Neuronal stem cell (in vitro differentiated cells): Measurements from ENCODE around the gene OR9G1.
"Not testable (repeated sequence)": the region's sequence is repeated elsewhere in the genome, so short reads cannot be mapped to it uniquely, and the experiment has no call there.

Experiments
- DNase-seq: peaks from one replicate; pipeline ENCODE4 v3.0.0-alpha.2; 2013; ENCODE audit warnings: low spot score
- H2AFZ ChIP-seq: one replicate; pipeline ENCODE4 v1.6.1; 2013; ENCODE audit warnings: mild to moderate bottlenecking, low read length, inconsistent platforms
- H2AK5ac ChIP-seq: 2 replicates; pipeline ENCODE4 v1.6.1; 2013; ENCODE audit warnings: low read depth, mild to moderate bottlenecking, inconsistent platforms, low read length, moderate library complexity, mixed read lengths
- H2BK120ac ChIP-seq: 2 replicates; pipeline ENCODE4 v1.6.1; 2013; ENCODE audit warnings: low read depth, mild to moderate bottlenecking, inconsistent platforms, low read length, moderate library complexity, mixed read lengths
- H2BK12ac ChIP-seq: one replicate; pipeline ENCODE4 v1.6.1; 2013; ENCODE audit warnings: low read length, inconsistent platforms
- H2BK15ac ChIP-seq: 2 replicates; pipeline ENCODE4 v1.6.1; 2013; ENCODE audit warnings: mild to moderate bottlenecking, low read length, inconsistent platforms, mixed read lengths
- H2BK5ac ChIP-seq: one replicate; pipeline ENCODE4 v1.6.1; 2013; ENCODE audit warnings: inconsistent platforms, mild to moderate bottlenecking, low read length, moderate library complexity
- H3K14ac ChIP-seq: one replicate; pipeline ENCODE4 v1.6.1; 2013; ENCODE audit warnings: low read length, inconsistent platforms
- H3K18ac ChIP-seq: 2 replicates; pipeline ENCODE4 v1.6.1; 2013; ENCODE audit warnings: low read length, inconsistent platforms
- H3K23ac ChIP-seq: 2 replicates; pipeline ENCODE4 v1.6.1; 2013; ENCODE audit warnings: low read depth, mild to moderate bottlenecking, mixed read lengths, low read length, inconsistent platforms; ENCODE audit not compliant: poor library complexity
- H3K27ac ChIP-seq: replicated peaks from 3 replicates; pipeline ENCODE4 v1.5.1; 2013; ENCODE audit warnings: low read length, inconsistent platforms
- H3K27me3 ChIP-seq, 3 experiments: 2 replicates each; pipeline ENCODE4 v1.6.1; 2013; ENCODE audit warnings: low read length in 3 of 3, mild to moderate bottlenecking in 2 of 3, inconsistent platforms in 1 of 3, low read depth in 1 of 3, mixed read lengths in 1 of 3, moderate library complexity in 1 of 3; ENCODE audit not compliant: control insufficient read depth in 3 of 3, insufficient read depth in 3 of 3
- H3K36me3 ChIP-seq, 2 donors: replicated peaks in 1 of 2; 2 replicates each; pipeline ENCODE4 v1.6.1; 2013; ENCODE audit warnings: low read length in 2 of 2; ENCODE audit not compliant: control insufficient read depth in 2 of 2, insufficient read depth in 2 of 2
- H3K4ac ChIP-seq: 2 replicates; pipeline ENCODE4 v1.6.1; 2013; ENCODE audit warnings: inconsistent platforms, mild to moderate bottlenecking, low read length, moderate library complexity
- H3K4me1 ChIP-seq, 2 donors: 1 replicate in 1 of 2; 2 replicates in 1 of 2; pipeline ENCODE4 v1.6.1; 2013; ENCODE audit warnings: low read length in 2 of 2, low read depth in 1 of 2; ENCODE audit not compliant: control insufficient read depth in 2 of 2, insufficient read depth in 1 of 2
- H3K4me2 ChIP-seq: one replicate; pipeline ENCODE4 v1.6.1; 2013; ENCODE audit warnings: mild to moderate bottlenecking, low read length, inconsistent platforms; ENCODE audit not compliant: insufficient read depth, poor library complexity, severe bottlenecking
- H3K4me3 ChIP-seq, 2 donors: 2 replicates each; pipeline ENCODE4 v1.5.1; 2013; ENCODE audit warnings: low read length in 2 of 2, mild to moderate bottlenecking in 2 of 2, inconsistent platforms in 1 of 2, moderate library complexity in 1 of 2
- H3K79me1 ChIP-seq: one replicate; pipeline ENCODE4 v1.6.1; 2013; ENCODE audit warnings: low read depth, mild to moderate bottlenecking, inconsistent platforms, low read length, moderate library complexity
- H3K9ac ChIP-seq: one replicate; pipeline ENCODE4 v1.6.1; 2013; ENCODE audit warnings: mild to moderate bottlenecking, low read depth, low read length, inconsistent platforms; ENCODE audit not compliant: poor library complexity
- H3K9me3 ChIP-seq, 2 donors: replicated peaks in 1 of 2; 2 replicates each; pipeline versions ENCODE3 to v1.6.1; 2013; ENCODE audit warnings: low read length in 2 of 2, mild to moderate bottlenecking in 2 of 2, inconsistent platforms in 1 of 2, low read depth in 1 of 2, mixed read lengths in 1 of 2, moderate library complexity in 1 of 2; ENCODE audit not compliant: control insufficient read depth in 2 of 2, insufficient read depth in 1 of 2
- H4K8ac ChIP-seq: one replicate; pipeline ENCODE4 v1.6.1; 2013; ENCODE audit warnings: low read depth, mild to moderate bottlenecking, inconsistent platforms, low read length, moderate library complexity
- H4K91ac ChIP-seq: one replicate; pipeline ENCODE4 v1.6.1; 2013; ENCODE audit warnings: low read length, low read depth, mild to moderate bottlenecking, inconsistent platforms; ENCODE audit not compliant: poor library complexity
- WGBS, 2 donors: extraction: QIAGEN DNeasy Blood & Tissue Kit; methylation state at CpG; one replicate each; pipeline ENCODE4 v1.1.7; 2013; ENCODE audit warnings: missing lambda C conversion rate in 2 of 2, mixed read lengths in 1 of 2; ENCODE audit not compliant: insufficient read length in 2 of 2, insufficient replicate concordance in 1 of 2; ENCODE audit errors: extremely low coverage in 2 of 2; 5-methylcytosine and 5-hydroxymethylcytosine counted together

Gene OR9G1

DNA sequence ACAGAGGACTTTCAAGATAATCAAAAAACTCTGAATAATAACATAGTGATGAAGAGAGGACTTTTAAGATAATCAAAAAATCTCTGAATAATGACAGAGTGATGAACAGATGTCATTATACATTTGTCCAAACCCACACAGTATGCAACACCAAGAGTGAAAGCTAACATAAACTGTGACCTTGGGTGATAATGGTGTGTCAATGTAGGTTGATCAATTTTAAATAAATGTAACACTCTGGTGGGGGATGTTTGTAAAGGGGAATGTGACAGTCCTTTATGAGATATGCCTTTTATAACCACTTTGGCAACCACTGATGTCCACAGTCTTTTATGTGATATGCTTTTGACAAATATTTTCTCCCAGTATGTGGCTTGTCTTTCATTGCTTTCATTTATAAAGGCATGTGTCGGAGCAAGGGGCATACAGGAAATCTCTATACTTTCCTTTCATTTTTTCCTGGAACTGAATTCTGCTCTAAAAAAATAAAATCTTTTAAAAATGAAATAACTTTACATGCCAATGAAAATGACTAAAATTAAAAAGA lies 10.3 kb upstream of the OR9G1 start:
- Histone ChIP-seq H3K79me1 (no peaks in the 10 kb centered on the region), H4K8ac (no peak overlapping the region), H2AK5ac (no peak overlapping the region), H2BK12ac (no peak overlapping the region), H3K9ac (no peak overlapping the region), H3K4me3 (no peak overlapping the region), H3K4me2 (no peak overlapping the region), H3K9me3 (no peaks in the 10 kb centered on the region), H2BK120ac (no peak overlapping the region), H3K23ac (no peak overlapping the region), H3K4me1 (no peaks in the 10 kb centered on the region), H3K18ac (no peak overlapping the region), H3K36me3 (no peaks in the 10 kb centered on the region), H2AFZ (no peak overlapping the region), H4K91ac (no peak overlapping the region), H3K27ac (no peak overlapping the region), H2BK15ac (no peak overlapping the region), H3K27me3 (no peaks in the 10 kb centered on the region), H3K14ac (no peak overlapping the region), H2BK5ac (no peak overlapping the region), H3K4ac (no peak overlapping the region)
- DNase-seq = no peak
- no CpG with 5 or more reads among the region's 1 CpG for WGBS, 2 donors

DNA sequence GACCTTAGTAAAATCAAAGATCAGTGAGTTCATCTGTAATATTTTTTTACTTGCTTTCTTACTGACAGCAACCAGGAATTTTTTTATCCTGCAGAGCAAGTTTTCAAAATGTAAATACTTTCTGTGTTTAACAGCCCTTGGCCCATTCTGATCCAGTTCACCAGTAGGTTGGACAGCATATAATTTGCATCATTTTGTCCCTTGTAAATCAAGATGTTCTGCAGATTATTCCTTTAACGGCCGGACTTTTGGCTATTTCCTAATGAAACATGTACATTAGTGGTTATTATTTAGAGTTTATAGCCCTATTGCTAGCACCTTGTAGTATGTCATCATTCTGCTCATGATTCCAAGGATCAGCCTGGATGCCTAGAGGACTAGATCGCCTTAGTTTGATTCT lies 7.7 kb upstream of the OR9G1 start:
- not testable (repeated sequence) for H4K8ac ChIP-seq, H3K27me3 ChIP-seq, H3K9ac ChIP-seq, H3K9me3 ChIP-seq, H3K4me2 ChIP-seq, H3K27ac ChIP-seq, H2AFZ ChIP-seq, H3K18ac ChIP-seq, H2BK12ac ChIP-seq, H3K36me3 ChIP-seq, H2BK120ac ChIP-seq, H2BK5ac ChIP-seq, DNase-seq, H3K23ac ChIP-seq, H3K4me1 ChIP-seq, H3K4me3 ChIP-seq, H2BK15ac ChIP-seq, H3K79me1 ChIP-seq, H4K91ac ChIP-seq, H2AK5ac ChIP-seq, H3K4ac ChIP-seq, H3K14ac ChIP-seq
- WGBS, 2 donors = no CpG with 5 or more reads among the region's 3 CpGs

DNA sequence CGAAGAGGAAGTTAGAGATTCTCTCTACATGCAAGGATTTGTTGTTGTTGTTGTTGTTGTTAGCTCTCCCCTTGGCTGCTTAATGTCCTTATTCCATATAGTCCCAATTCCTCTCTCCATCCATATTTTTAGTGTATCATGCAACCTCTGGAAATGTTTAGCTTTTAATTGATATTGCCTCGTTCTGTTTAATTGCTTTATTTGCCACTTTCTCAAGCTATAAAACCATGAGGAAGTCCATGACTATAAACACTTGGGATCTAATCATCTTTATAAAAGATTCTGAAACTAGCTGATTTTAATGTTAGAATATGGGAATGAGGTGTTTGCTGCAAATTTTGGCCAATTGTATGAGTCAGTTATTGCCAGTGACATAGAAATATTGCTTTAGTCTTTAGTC lies 5.5 kb upstream of the OR9G1 start:
- no peak overlapping the region for H3K4me3 ChIP-seq
- no peak overlapping the region for H3K9ac ChIP-seq
- no peak overlapping the region for H2BK12ac ChIP-seq
- WGBS, 2 donors = no CpG with 5 or more reads among the region's 2 CpGs
- no peak overlapping the region for H3K4ac ChIP-seq
- H3K9me3 ChIP-seq = no peaks in the 10 kb centered on the region
- H2BK5ac ChIP-seq = no peak overlapping the region
- no peak overlapping the region for H4K8ac ChIP-seq
- no peak overlapping the region for H2AK5ac ChIP-seq
- H3K36me3 ChIP-seq = no peaks in the 10 kb centered on the region
- no peak overlapping the region for H3K23ac ChIP-seq
- DNase-seq = no peak
- no peak overlapping the region for H3K4me2 ChIP-seq
- H2AFZ ChIP-seq = no peak overlapping the region
- no peaks in the 10 kb centered on the region for H3K4me1 ChIP-seq
- no peak overlapping the region for H3K18ac ChIP-seq
- H2BK120ac ChIP-seq = no peak overlapping the region
- no peak overlapping the region for H2BK15ac ChIP-seq
- no peaks in the 10 kb centered on the region for H3K27me3 ChIP-seq
- no peak overlapping the region for H3K14ac ChIP-seq
- no peaks in the 10 kb centered on the region for H3K79me1 ChIP-seq
- H4K91ac ChIP-seq = no peak overlapping the region
- no peak overlapping the region for H3K27ac ChIP-seq

DNA sequence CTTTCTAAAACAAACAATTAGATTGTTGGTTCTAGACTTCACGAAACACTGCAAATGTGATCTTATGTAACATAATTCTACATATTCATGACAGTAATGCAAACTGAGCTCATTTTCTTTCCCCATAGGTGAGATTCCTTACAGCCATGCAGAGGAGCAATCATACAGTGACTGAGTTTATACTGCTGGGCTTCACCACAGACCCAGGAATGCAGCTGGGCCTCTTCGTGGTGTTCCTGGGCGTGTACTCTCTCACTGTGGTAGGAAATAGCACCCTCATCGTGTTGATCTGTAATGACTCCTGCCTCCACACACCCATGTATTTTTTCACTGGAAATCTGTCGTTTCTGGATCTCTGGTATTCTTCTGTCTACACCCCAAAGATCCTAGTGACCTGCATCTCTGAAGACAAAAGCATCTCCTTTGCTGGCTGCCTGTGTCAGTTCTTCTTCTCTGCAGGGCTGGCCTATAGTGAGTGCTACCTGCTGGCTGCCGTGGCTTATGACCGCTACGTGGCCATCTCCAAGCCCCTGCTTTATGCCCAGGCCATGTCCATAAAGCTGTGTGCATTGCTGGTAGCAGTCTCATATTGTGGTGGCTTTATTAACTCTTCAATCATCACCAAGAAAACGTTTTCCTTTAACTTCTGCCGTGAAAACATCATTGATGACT lies 1.5 kb downstream of the OR9G1 start:
- Histone ChIP-seq H2BK120ac (no peak overlapping the region), H3K36me3 (no peaks in the 10 kb centered on the region), H3K9ac (no peak overlapping the region), H3K9me3 (no peaks in the 10 kb centered on the region), H4K91ac (no peak overlapping the region), H2BK5ac (no peak overlapping the region), H3K27me3 (no peaks in the 10 kb centered on the region), H3K79me1 (no peaks in the 10 kb centered on the region), H4K8ac (no peak overlapping the region), H3K4ac (no peak overlapping the region), H3K18ac (no peak overlapping the region), H2BK15ac (no peak overlapping the region), H3K27ac (no peak overlapping the region), H3K14ac (no peak overlapping the region), H2AK5ac (no peak overlapping the region), H2BK12ac (no peak overlapping the region), H3K23ac (no peak overlapping the region), H3K4me2 (no peak overlapping the region), H3K4me3 (no peak overlapping the region), H3K4me1 (no peaks in the 10 kb centered on the region), H2AFZ (no peak overlapping the region)
- WGBS, 2 donors = no CpG with 5 or more reads among the region's 10 CpGs
- DNase-seq = no peak
